Uterus (tissue), 2 donors: ENCODE data around the gene JCHAIN.

ENCODE experiments used
- POLR2A ChIP-seq, 2 donors: fragments of 450-650 bp; IDR thresholded peaks; one replicate each; pipeline ENCODE4 v1.6.1; 2016; ENCODE audit warnings: antibody characterized with exemption in 2 of 2, mild to moderate bottlenecking in 1 of 2, moderate library complexity in 1 of 2
- TF ChIP-seq, protein P1 (sequence below), 4 experiments: fragments of 200-600 bp in 2 of 4; fragments of 450-650 bp in 2 of 4; sonication (generic) in 2 of 4; IDR thresholded peaks; one replicate each; pipeline ENCODE4 v1.5.1; 2016 to 2019; ENCODE audit warnings: antibody characterized with exemption in 4 of 4, mild to moderate bottlenecking in 2 of 4, moderate library complexity in 1 of 4

DNA sequence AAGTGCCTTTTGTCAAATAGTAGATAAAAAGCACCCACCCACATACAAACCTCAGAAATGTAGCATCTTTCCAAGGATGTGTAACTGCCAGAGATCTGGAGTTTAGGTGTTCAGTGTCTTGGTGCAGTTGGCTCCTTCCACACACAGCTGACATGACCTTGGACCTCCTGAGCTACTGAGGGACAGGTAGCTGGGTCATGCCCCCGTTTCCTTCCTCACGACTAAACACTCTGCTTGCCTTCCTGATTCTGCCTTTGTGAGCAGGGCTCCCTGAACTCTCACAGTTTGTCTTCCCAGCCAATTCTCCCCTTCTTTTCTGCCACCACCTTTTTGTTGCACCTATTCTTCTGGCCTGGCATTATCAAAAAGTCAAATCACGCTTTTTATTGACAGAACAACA, 45.3 kb upstream of the JCHAIN start:
- TF ChIP-seq, protein P1, sequence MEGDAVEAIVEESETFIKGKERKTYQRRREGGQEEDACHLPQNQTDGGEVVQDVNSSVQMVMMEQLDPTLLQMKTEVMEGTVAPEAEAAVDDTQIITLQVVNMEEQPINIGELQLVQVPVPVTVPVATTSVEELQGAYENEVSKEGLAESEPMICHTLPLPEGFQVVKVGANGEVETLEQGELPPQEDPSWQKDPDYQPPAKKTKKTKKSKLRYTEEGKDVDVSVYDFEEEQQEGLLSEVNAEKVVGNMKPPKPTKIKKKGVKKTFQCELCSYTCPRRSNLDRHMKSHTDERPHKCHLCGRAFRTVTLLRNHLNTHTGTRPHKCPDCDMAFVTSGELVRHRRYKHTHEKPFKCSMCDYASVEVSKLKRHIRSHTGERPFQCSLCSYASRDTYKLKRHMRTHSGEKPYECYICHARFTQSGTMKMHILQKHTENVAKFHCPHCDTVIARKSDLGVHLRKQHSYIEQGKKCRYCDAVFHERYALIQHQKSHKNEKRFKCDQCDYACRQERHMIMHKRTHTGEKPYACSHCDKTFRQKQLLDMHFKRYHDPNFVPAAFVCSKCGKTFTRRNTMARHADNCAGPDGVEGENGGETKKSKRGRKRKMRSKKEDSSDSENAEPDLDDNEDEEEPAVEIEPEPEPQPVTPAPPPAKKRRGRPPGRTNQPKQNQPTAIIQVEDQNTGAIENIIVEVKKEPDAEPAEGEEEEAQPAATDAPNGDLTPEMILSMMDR (IDR thresholded peaks at IDR 0.05) = no peak
- TF ChIP-seq POLR2A (IDR thresholded peaks at IDR 0.05) = no peak
